ENCODE data around the gene VTA1. TPM values are rescaled to one million over a fixed set of nuclear protein-coding genes. Genes with fewer than 3 reads are reported as not detected.

Gene VTA1
- total and polyA plus RNA-seq, 2 experiments from 2014 or later: 108 to 130 TPM

- no peak overlapping the region for H2AFZ ChIP-seq
- no peak overlapping the region for H3K9ac ChIP-seq
- DNase-seq: no peak
- no peaks in the 10 kb centered on the region for H3K9me3 ChIP-seq (ENCODE audit: low read depth)
- in situ Hi-C loops (cut with MboI): loop anchor here (25.0 kb wide), 1 partner anchor 215 kb away; no protein-coding TSS in a partner anchor
- H3K9me2 ChIP-seq (ENCODE audit: insufficient read depth): no peaks in the 10 kb centered on the region
- H3K4me2 ChIP-seq (ENCODE audit: unreplicated experiment): no peak overlapping the region
- H3K27me3 ChIP-seq (replicated peaks; ENCODE audit: insufficient read depth): no peaks in the 10 kb centered on the region
- no peak overlapping the region for H3K4me3 ChIP-seq
- H3K4me1 ChIP-seq (ENCODE audit: insufficient read depth): no peaks in the 10 kb centered on the region
- peaks cover 44% of the 10 kb centered on the region for H3K79me2 ChIP-seq (ENCODE audit: insufficient read depth)
- peaks cover 52% of the 10 kb centered on the region for H3K36me3 ChIP-seq (ENCODE audit: low read depth)
- no peaks in the 10 kb centered on the region for H3F3A ChIP-seq (ENCODE audit: insufficient read depth)
- TF ChIP-seq EZH2phosphoT487 (IDR thresholded peaks at IDR 0.05; ENCODE audit: insufficient read depth, low read depth) (no peak), EZH2 (IDR thresholded peaks at IDR 0.05; ENCODE audit: insufficient read depth, poor library complexity, severe bottlenecking) (no peak)
- no peak overlapping the region for H3K27ac ChIP-seq
- no peaks in the 10 kb centered on the region for H4K20me1 ChIP-seq (ENCODE audit: insufficient read depth)
These were observed 25.7 kb downstream of the VTA1 start for GRCh38 chr6:142172758-142173157.

- no peak overlapping the region for H3K4me2 ChIP-seq (ENCODE audit: unreplicated experiment)
- no peaks in the 10 kb centered on the region for H3K27me3 ChIP-seq (replicated peaks; ENCODE audit: insufficient read depth)
- 96 to 99% methylated on average over 3 of the region's 3 CpGs for WGBS, 2 experiments (ENCODE audit: low coverage in 1 of 2, low lambda C conversion rate in 2 of 2, missing lambda C conversion rate in 2 of 2)
- TF ChIP-seq EZH2 (IDR thresholded peaks at IDR 0.05; ENCODE audit: insufficient read depth, poor library complexity, severe bottlenecking): no peak
- no peak for TF ChIP-seq EZH2phosphoT487 (IDR thresholded peaks at IDR 0.05; ENCODE audit: insufficient read depth, low read depth)
- H3K79me2 ChIP-seq (ENCODE audit: insufficient read depth): peaks cover 34% of the 10 kb centered on the region
- no peak overlapping the region for H3K9ac ChIP-seq
- H3F3A ChIP-seq (ENCODE audit: insufficient read depth): no peaks in the 10 kb centered on the region
- no peak overlapping the region for H3K4me3 ChIP-seq
- no peak overlapping the region for H2AFZ ChIP-seq
- no peak overlapping the region for H3K27ac ChIP-seq
- no peaks in the 10 kb centered on the region for H3K4me1 ChIP-seq (ENCODE audit: insufficient read depth)
- peaks cover 55% of the 10 kb centered on the region for H3K36me3 ChIP-seq (ENCODE audit: low read depth)
- H3K9me3 ChIP-seq (ENCODE audit: low read depth): no peaks in the 10 kb centered on the region
- no peaks in the 10 kb centered on the region for H3K9me2 ChIP-seq (ENCODE audit: insufficient read depth)
- DNase-seq: no peak
- H4K20me1 ChIP-seq (ENCODE audit: insufficient read depth): no peaks in the 10 kb centered on the region
- in situ Hi-C loops (cut with MboI): loop anchor here (25.0 kb wide), 1 partner anchor 213 kb away; no protein-coding TSS in a partner anchor
These were observed 26.9 kb downstream of the VTA1 start for GRCh38 chr6:142173980-142174379.

GRCh38 chr6:142174703-142175102 lies 27.6 kb downstream of the VTA1 start:
- H3K27me3 ChIP-seq (replicated peaks; ENCODE audit: insufficient read depth): no peaks in the 10 kb centered on the region
- H2AFZ ChIP-seq: no peak overlapping the region
- H3K4me1 ChIP-seq (ENCODE audit: insufficient read depth): no peaks in the 10 kb centered on the region
- H3K27ac ChIP-seq: no peak overlapping the region
- H3K9me2 ChIP-seq (ENCODE audit: insufficient read depth): no peaks in the 10 kb centered on the region
- H3K9ac ChIP-seq: no peak overlapping the region
- 93% methylated on average over 6 of the region's 6 CpGs for WGBS, 2 experiments (ENCODE audit: low coverage in 1 of 2, low lambda C conversion rate in 2 of 2, missing lambda C conversion rate in 2 of 2)
- no peak overlapping the region for H3K4me2 ChIP-seq (ENCODE audit: unreplicated experiment)
- no peaks in the 10 kb centered on the region for H3F3A ChIP-seq (ENCODE audit: insufficient read depth)
- no peak for TF ChIP-seq EZH2 (IDR thresholded peaks at IDR 0.05; ENCODE audit: insufficient read depth, poor library complexity, severe bottlenecking)
- TF ChIP-seq EZH2phosphoT487 (IDR thresholded peaks at IDR 0.05; ENCODE audit: insufficient read depth, low read depth): no peak
- no peaks in the 10 kb centered on the region for H4K20me1 ChIP-seq (ENCODE audit: insufficient read depth)
- H3K4me3 ChIP-seq: no peak overlapping the region
- H3K36me3 ChIP-seq (ENCODE audit: low read depth): peaks cover 52% of the 10 kb centered on the region
- DNase-seq: no peak
- in situ Hi-C loops (cut with MboI): loop anchor here (25.0 kb wide), 1 partner anchor 213 kb away; no protein-coding TSS in a partner anchor
- H3K9me3 ChIP-seq (ENCODE audit: low read depth): no peaks in the 10 kb centered on the region
- H3K79me2 ChIP-seq (ENCODE audit: insufficient read depth): peaks cover 29% of the 10 kb centered on the region

GRCh38 chr6:142178129-142178528 lies 31.1 kb downstream of the VTA1 start:
- Histone ChIP-seq H2AFZ (no peak overlapping the region), H3K79me2 (ENCODE audit: insufficient read depth) (peaks cover 21% of the 10 kb centered on the region; the same call in 1 of the 2 replicates), H3K36me3 (ENCODE audit: low read depth) (peaks cover 33% of the 10 kb centered on the region), H3K27ac (no peak overlapping the region), H3K9me2 (ENCODE audit: insufficient read depth) (no peaks in the 10 kb centered on the region), H3K4me2 (ENCODE audit: unreplicated experiment) (no peak overlapping the region), H3K27me3 (replicated peaks; ENCODE audit: insufficient read depth) (no peaks in the 10 kb centered on the region), H3K4me1 (ENCODE audit: insufficient read depth) (no peaks in the 10 kb centered on the region), H3F3A (ENCODE audit: insufficient read depth) (no peaks in the 10 kb centered on the region), H3K9me3 (ENCODE audit: low read depth) (no peaks in the 10 kb centered on the region), H3K9ac (no peak overlapping the region), H3K4me3 (no peak overlapping the region), H4K20me1 (ENCODE audit: insufficient read depth) (no peaks in the 10 kb centered on the region)
- TF ChIP-seq EZH2 (IDR thresholded peaks at IDR 0.05; ENCODE audit: insufficient read depth, poor library complexity, severe bottlenecking) (no peak), EZH2phosphoT487 (IDR thresholded peaks at IDR 0.05; ENCODE audit: insufficient read depth, low read depth) (no peak)
- no peak for DNase-seq
- in situ Hi-C loops (cut with MboI): no loop called here

- H3K79me2 ChIP-seq (ENCODE audit: insufficient read depth): peaks cover 29% of the 10 kb centered on the region
These were observed 34.9 kb downstream of the VTA1 start for GRCh38 chr6:142182004-142182403.

More at GRCh38 chr6:142182004-142182403, 34.9 kb downstream of the VTA1 start:
- no peak for TF ChIP-seq EZH2 (IDR thresholded peaks at IDR 0.05; ENCODE audit: insufficient read depth, poor library complexity, severe bottlenecking)
- no peak for TF ChIP-seq EZH2phosphoT487 (IDR thresholded peaks at IDR 0.05; ENCODE audit: insufficient read depth, low read depth)
- peaks cover 30% of the 10 kb centered on the region for H3K36me3 ChIP-seq (ENCODE audit: low read depth)
- no peaks in the 10 kb centered on the region for H3K4me1 ChIP-seq (ENCODE audit: insufficient read depth)
- no peaks in the 10 kb centered on the region for H3F3A ChIP-seq (ENCODE audit: insufficient read depth)
- no peaks in the 10 kb centered on the region for H3K9me2 ChIP-seq (ENCODE audit: insufficient read depth)
- no peak overlapping the region for H3K4me3 ChIP-seq
- no peaks in the 10 kb centered on the region for H3K27me3 ChIP-seq (replicated peaks; ENCODE audit: insufficient read depth)
- H3K9me3 ChIP-seq (ENCODE audit: low read depth): no peaks in the 10 kb centered on the region
- in situ Hi-C loops (cut with MboI): no loop called here
- no peak overlapping the region for H3K9ac ChIP-seq
- H4K20me1 ChIP-seq (ENCODE audit: insufficient read depth): no peaks in the 10 kb centered on the region
- H2AFZ ChIP-seq: no peak overlapping the region
- H3K4me2 ChIP-seq (ENCODE audit: unreplicated experiment): no peak overlapping the region
- no peak for DNase-seq
- no peak overlapping the region for H3K27ac ChIP-seq
